ENCODE measurements around the gene DSCAML1.

DSCAML1 gene

GRCh38 chr11:117481036-117481435 lies 316.0 kb downstream of the DSCAML1 start:
- DNase-seq = no peak

- DNase-seq = no peak
Measured at GRCh38 chr11:117480221-117480620, 316.8 kb downstream of the DSCAML1 start.

GRCh38 chr11:117479372-117479771 lies 317.6 kb downstream of the DSCAML1 start:
- DNase-seq = peak in 1 of 3 donors; percentile 13

DNA sequence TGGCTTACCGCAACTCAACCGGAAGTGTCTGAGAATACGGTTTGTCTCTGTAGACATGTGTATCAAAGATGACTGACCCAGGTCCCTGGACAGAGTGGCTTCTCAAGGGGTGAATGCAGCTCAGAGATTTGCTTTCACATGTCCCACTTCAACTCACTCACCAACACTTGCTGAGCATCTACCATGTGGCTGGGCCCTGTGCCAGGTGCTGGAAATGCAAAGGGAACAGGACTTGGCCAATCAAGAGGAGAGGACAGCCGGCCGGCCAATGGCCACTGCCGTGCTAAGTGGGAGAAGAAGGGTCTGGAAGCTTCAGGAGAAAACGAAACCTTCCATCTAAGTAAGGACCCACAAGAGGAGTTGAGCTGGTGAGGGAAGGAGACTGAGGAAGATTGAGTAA lies 318.1 kb downstream of the DSCAML1 start:
- DNase-seq = no peak

- DNase-seq = no peak
Measured at GRCh38 chr11:117478126-117478860, 318.7 kb downstream of the DSCAML1 start.

DNA sequence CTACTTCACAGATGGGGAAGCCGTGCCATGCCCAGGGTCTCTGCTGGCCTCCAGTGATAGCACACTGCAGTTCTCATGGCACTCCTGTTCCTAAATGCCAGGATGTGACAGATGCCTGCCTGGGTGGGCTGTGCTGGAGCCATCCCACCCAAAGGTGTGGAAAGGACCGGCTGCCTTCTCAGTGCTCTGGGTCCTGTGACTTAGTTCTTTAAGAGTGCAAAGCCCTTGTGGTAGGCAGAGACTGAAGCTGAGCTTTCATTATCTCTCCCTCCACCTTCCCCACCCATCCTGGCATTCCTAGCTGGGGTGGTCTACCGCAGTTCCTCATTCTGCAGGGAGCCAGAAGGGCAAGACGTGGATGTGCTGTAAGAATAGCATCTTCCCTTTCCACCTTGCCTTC lies 319.3 kb downstream of the DSCAML1 start:
- DNase-seq = no peak

- peak in 1 of 3 donors; percentile 19 for DNase-seq
Measured at GRCh38 chr11:117476531-117477142, 320.4 kb downstream of the DSCAML1 start.

DNA sequence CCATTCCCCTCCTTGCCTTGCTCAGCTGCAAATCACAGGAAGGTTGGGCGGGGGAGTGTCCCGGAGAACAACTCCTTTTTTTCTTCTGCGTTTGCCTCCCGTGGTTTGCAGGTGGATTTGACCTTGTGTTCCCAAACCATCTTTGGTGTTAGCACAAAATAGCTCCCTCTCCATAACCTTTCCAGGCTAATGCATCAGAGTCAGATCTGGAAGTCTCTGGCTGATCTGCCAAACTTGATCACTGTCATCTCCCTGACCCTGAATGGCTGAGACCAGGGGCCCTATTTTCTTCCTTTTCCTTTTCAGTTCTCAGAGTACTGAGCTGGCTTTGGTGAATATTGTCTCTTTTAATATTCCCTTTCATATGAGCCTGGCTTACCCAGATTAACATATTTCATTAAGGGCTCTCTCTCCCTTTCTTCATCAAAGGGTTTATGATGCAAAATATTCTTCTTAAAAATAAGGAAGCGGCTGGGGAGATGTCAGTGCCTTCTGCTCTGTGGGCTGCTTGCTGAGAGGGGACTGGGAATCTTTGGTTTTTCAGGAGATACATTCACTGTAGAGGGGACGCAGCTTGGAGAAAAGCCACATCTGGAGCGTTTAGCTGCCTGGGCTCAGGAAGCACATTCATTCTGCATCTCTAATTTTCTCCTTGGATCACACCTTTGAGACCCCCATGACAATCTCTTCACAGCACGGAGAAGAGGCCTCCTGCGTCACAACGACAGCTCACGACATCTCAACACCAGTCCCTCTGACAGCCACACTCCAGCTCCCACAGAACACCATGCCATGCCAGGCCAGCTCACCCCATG lies 321.1 kb downstream of the DSCAML1 start:
- DNase-seq = no peak

DNA sequence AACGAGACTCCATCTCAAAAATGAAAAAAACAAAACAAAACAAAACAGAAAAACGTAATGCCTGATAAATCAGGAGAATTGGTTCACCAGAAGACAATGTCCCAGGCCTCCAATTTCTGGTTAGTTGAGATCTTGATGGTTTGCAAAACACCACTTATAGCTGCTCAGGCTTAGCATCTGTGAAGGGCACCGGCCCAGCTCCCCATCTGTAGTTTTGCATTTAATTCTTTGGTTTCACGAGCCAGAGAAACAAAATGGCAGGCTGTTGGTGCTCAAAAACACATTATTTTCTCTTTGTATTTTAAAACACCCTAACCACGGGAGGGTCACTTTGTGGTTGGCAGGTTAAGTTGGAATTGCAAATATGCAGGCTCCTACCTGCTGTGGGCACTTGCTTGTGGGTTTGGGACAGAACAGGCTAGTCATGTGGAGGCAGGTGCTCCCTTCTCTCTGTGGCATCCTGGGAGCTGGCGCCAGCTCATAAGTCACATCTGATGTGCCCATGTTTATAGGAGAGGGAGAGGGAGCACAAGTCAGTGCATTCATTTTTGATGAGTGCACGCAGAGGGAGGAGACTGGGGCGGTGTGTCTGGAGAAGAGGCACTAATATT lies 323.4 kb downstream of the DSCAML1 start:
- DNase-seq = no peak

DNA sequence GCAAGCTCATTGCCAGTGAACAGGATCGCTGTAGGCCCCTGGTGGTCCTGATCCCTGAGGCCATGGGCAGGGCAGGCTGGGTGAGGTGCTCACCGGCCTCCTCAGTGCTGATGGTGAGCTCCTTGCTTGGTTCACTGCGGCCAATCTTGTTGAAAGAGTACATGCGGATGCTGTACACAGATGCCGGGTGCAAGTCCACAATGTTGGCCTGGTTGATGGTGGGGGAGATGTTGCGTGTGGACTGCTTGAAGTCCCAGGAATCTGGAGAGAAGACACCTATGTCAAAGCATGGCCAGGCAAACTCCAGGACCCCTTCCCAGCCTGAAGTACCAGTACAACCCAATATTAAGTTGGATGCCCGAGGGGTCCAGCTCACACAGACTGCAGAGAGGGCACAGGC lies 325.2 kb downstream of the DSCAML1 start:
- DNase-seq = no peak

GRCh38 chr11:117470576-117470975 lies 326.4 kb downstream of the DSCAML1 start:
- no peak for DNase-seq

- DNase-seq = no peak
Measured at GRCh38 chr11:117468888-117469287, 328.1 kb downstream of the DSCAML1 start.

GRCh38 chr11:117467770-117468169 lies 329.2 kb downstream of the DSCAML1 start:
- DNase-seq = no peak

- no peak for DNase-seq
Measured at GRCh38 chr11:117466966-117467365, 330.1 kb downstream of the DSCAML1 start.

GRCh38 chr11:117465236-117465997 lies 331.6 kb downstream of the DSCAML1 start:
- no peak for DNase-seq

DNA sequence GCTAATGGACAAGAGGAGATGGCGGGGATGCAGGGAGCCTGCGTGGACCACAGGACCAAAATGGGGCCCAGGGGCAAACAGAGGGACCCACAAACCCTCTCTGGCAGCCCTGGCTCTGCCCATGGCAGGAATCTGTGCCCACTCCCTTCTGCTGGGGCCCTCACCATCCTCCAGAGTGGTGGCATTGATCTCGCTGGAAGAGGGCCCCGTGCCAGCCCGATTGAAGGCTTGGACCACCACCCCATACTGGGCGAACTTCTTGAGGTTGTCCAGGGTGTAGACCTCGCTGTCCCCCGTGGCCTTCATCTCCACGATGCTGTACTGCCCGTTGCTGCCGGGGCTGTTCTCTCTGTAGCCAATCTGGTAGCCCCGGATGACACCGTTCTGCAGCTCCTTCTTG lies 332.2 kb downstream of the DSCAML1 start:
- DNase-seq = no peak

- DNase-seq = no peak
Measured at GRCh38 chr11:117462864-117463247, 334.2 kb downstream of the DSCAML1 start.

GRCh38 chr11:117462183-117462863 lies 334.7 kb downstream of the DSCAML1 start:
- no peak for DNase-seq

DNA sequence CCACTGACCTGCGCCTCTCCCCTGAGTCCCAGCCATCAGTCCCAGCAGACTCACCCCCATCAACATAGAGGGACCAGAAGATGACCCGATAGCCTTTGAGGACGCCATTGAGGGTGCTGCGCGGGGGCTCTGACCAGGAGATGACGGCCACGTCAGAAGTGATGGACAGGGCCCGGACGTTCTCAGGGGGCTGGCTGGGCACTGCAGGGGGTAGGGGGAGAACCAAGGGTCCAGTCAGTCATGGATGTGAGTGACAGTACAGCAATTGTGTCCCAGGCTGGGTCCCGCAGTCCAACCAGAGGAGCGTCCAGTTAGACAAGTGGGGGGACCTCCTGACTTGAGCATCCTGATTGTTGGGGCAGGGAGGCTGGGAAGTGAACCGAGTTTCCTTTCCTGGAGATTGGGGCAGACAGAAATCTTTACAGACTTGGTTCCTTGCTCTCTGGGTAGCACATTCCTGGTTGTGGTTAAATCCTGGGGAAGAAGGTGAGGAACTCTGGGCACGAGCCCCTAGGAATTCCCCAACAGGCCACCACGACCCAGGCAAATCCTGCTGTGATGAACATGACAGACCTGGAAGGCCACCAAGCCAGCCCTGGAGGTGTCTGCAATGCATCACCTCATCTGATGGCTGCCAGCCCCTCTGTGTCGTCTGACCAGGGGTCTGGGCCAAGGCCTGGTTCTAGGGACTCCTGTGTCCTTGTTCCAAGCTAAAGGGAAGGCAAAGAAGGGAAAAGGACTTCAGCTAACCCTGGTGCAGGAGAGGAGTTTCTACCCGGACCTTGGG lies 335.4 kb downstream of the DSCAML1 start:
- no peak for DNase-seq

DNA sequence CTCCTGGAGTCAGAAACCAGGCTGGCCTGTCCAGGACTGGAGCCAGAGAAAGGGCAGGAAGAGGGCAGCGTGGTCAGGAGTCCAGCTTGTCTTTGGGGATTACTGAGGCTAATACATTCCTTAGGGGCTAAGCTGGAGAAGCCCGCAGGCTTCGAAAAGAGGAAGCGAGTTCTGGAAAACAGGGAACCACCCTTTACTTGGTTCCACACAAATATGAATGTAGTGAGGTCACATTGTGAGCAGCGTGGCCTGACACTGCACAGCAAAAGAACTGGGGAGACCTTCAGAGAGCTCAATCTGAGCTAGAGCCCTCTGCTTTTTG lies 337.1 kb downstream of the DSCAML1 start:
- DNase-seq = peak; percentile 85 to 89 (median 89)

Measured in suppressor macrophage treated with lipopolysaccharide for 1 hour (primary cell).